K562 treated with DMSO at 1 percent for 12 hours (cell line): ENCODE results near the gene MBD2. TPM values are rescaled to one million over a fixed set of nuclear protein-coding genes. Genes with fewer than 3 reads are reported as not detected.

ENCODE experiments used
- total RNA-seq: library from RNA; unstranded; fragments of 300-600 nt; gene quantifications from 2 replicates; pipeline ENCODE4 v1.2.3, GENCODE V29; 2022; ENCODE audit not compliant: insufficient read depth

Gene MBD2
- total RNA-seq: 11.0 and 18.4 TPM in 2 replicates

GRCh38 chr18:54224379-54225014 lies at the start of gene MBD2:
Gene MBD2, minus strand, starts transcription at chr18:54224669. Its CDS starts 110 bp downstream, at chr18:54224559.

Other genes starting within 250 kb of the MBD2 start
- gene POLI, start 44.8 kb upstream of the MBD2 start, total RNA-seq: 3.7 and 5.7 TPM in 2 replicates
- not detected in 2 replicates for gene STARD6, start 133.2 kb upstream of the MBD2 start, total RNA-seq
- gene C18orf54, start 133.2 kb upstream of the MBD2 start, total RNA-seq: 1.4 and 6.6 TPM in 2 replicates